Lung (tissue), 12 donors: Measurements from ENCODE around the gene SLC16A6. TPM values are rescaled to one million over a fixed set of nuclear protein-coding genes. Genes with fewer than 3 reads are reported as not detected.

ENCODE experiments used
- ATAC-seq: fragments of 200-7000 bp; cut with Tn5 transposase; one replicate; pipeline ENCODE4 v1.9.1; 2020; ENCODE audit warnings: moderate number of reproducible peaks; ENCODE audit not compliant: insufficient read depth, low FRiP score
- DNase-seq, 3 donors: peaks; one replicate each; pipeline ENCODE4 v3.0.0-alpha.2; 2013 to 2017
- H3K27ac ChIP-seq, 2 donors: one replicate each; pipeline ENCODE4 v1.5.1; 2013; ENCODE audit warnings: mild to moderate bottlenecking in 2 of 2, moderate library complexity in 2 of 2, control low read depth in 1 of 2, inconsistent platforms in 1 of 2, low read depth in 1 of 2, low read length in 1 of 2
- H3K27me3 ChIP-seq, 3 donors: one replicate each; pipeline ENCODE4 v1.5.1; 2013; ENCODE audit warnings: low read length in 2 of 3; ENCODE audit not compliant: control insufficient read depth in 3 of 3, insufficient read depth in 3 of 3
- H3K36me3 ChIP-seq, 4 donors: one replicate each; pipeline ENCODE4 v1.5.1; 2013; ENCODE audit warnings: low read length in 4 of 4, mild to moderate bottlenecking in 1 of 4, moderate library complexity in 1 of 4; ENCODE audit not compliant: control insufficient read depth in 4 of 4, insufficient read depth in 4 of 4
- H3K4me1 ChIP-seq, 5 donors: one replicate each; pipeline ENCODE4 v1.5.1; 2013; ENCODE audit warnings: low read length in 5 of 5, mild to moderate bottlenecking in 2 of 5, moderate library complexity in 1 of 5; ENCODE audit not compliant: control insufficient read depth in 5 of 5, insufficient read depth in 5 of 5
- H3K4me3 ChIP-seq: one replicate; pipeline ENCODE4 v1.5.1; 2013; ENCODE audit warnings: mild to moderate bottlenecking, control low read depth, moderate library complexity
- H3K9ac ChIP-seq, 2 donors: one replicate each; pipeline ENCODE4 v1.5.1; 2013; ENCODE audit warnings: low read length in 2 of 2, control low read depth in 1 of 2; ENCODE audit not compliant: insufficient read depth in 1 of 2
- H3K9me3 ChIP-seq, 4 donors: one replicate each; pipeline ENCODE4 v1.5.1; 2013; ENCODE audit warnings: low read length in 3 of 4, mild to moderate bottlenecking in 1 of 4, moderate library complexity in 1 of 4; ENCODE audit not compliant: control insufficient read depth in 4 of 4, insufficient read depth in 3 of 4
- CTCF ChIP-seq: IDR thresholded peaks from 2 replicates; pipeline ENCODE4 v1.5.1; 2012; ENCODE audit warnings: mild to moderate bottlenecking; ENCODE audit errors: control extremely low read depth, extremely low read depth
- WGBS, 2 donors: extraction: QIAGEN DNeasy Blood & Tissue Kit; methylation state at CpG; one replicate each; pipeline ENCODE4 v1.1.7; 2013; 5-methylcytosine and 5-hydroxymethylcytosine counted together
- polyA plus RNA-seq, 2 donors: library from polyadenylated mRNA; stranded (reverse); fragments of 200-250 nt; gene quantifications; one replicate each; pipeline ENCODE4 v1.2.1, GENCODE V29; 2013
- total RNA-seq, 2 donors: library from RNA; depleted of rRNA in 1 of 2; stranded (reverse); fragments of >200 nt in 1 of 2; gene quantifications; one replicate each; pipeline ENCODE4 v1.2.1, GENCODE V29; 2014 to 2021
- donor health status: control.
- donor health status: control.
- donor health status: Bipolar disorder and iron deficiency.
- donor health status: healthy.
- donor health status: DM: yes; HTN: yes; CAD: no.

The SLC16A6 gene
- total and polyA plus RNA-seq, 4 donors, result 2.0 to 10.9 (median 4.8) TPM

- 65 to 78% methylated on average over 5 of the region's 5 CpGs for WGBS, 2 donors
- TF ChIP-seq CTCF, result no peak
- Histone ChIP-seq H3K27ac (no peak overlapping the region), H3K36me3 (no peaks in the 10 kb centered on the region), H3K9me3 (peaks cover 0 to 2% (median 0%) of the 10 kb centered on the region in 4 donors), H3K4me1 (no peaks in the 10 kb centered on the region), H3K4me3 (no peak overlapping the region), H3K9ac (no peak overlapping the region), H3K27me3 (no peaks in the 10 kb centered on the region)
- no peak for ATAC-seq
- no peak for DNase-seq
These were observed 29.5 kb upstream of the SLC16A6 start for GRCh38 chr17:68320311-68320865.

GRCh38 chr17:68319410-68320162 is 28.7 kb upstream of the SLC16A6 start:
- H3K9me3 ChIP-seq, result no peaks in the 10 kb centered on the region
- ATAC-seq, result no peak
- DNase-seq, result no peak
- TF ChIP-seq CTCF, result no peak
- H3K9ac ChIP-seq, result no peak overlapping the region
- no peaks in the 10 kb centered on the region for H3K27me3 ChIP-seq
- H3K4me1 ChIP-seq, result no peaks in the 10 kb centered on the region
- no peak overlapping the region for H3K27ac ChIP-seq
- no peak overlapping the region for H3K4me3 ChIP-seq
- WGBS, 2 donors, result 92% methylated on average over 12 of the region's 12 CpGs
- no peaks in the 10 kb centered on the region for H3K36me3 ChIP-seq

GRCh38 chr17:68318103-68318991 is 27.4 kb upstream of the SLC16A6 start:
- 74 to 84% methylated on average over 8 of the region's 8 CpGs for WGBS, 2 donors
- DNase-seq, result no peak
- no peak overlapping the region for H3K4me3 ChIP-seq
- no peaks in the 10 kb centered on the region for H3K27me3 ChIP-seq
- no peak overlapping the region for H3K9ac ChIP-seq
- H3K4me1 ChIP-seq, result no peaks in the 10 kb centered on the region
- H3K36me3 ChIP-seq, result no peaks in the 10 kb centered on the region
- no peak for ATAC-seq
- H3K9me3 ChIP-seq, result no peaks in the 10 kb centered on the region
- H3K27ac ChIP-seq, result no peak overlapping the region
- no peak for TF ChIP-seq CTCF
